Right cardiac atrium (tissue), 5 donors: ENCODE measurements around the gene M6PR. TPM values are rescaled to one million over a fixed set of nuclear protein-coding genes. Genes with fewer than 3 reads are reported as not detected.

ENCODE experiments used
- ATAC-seq, 2 donors: fragments of 200-7000 bp; cut with Tn5 transposase; one replicate each; pipeline versions ENCODE4 v1.8.0 to v1.9.1; 2020; ENCODE audit warnings: moderate library complexity in 2 of 2, mild to moderate bottlenecking in 1 of 2
- DNase-seq, 3 donors: peaks; one replicate each; pipeline ENCODE4 v3.0.0-alpha.2; 2020
- H3K27ac ChIP-seq: one replicate; pipeline ENCODE4 v1.5.1; 2013; ENCODE audit warnings: mild to moderate bottlenecking, low read length, control low read depth, moderate library complexity
- H3K27me3 ChIP-seq: one replicate; pipeline ENCODE4 v1.6.1; 2013; ENCODE audit not compliant: control insufficient read depth, insufficient read depth
- H3K4me1 ChIP-seq: one replicate; pipeline ENCODE4 v1.6.1; 2013; ENCODE audit warnings: low read length; ENCODE audit not compliant: control insufficient read depth, insufficient read depth
- H3K4me3 ChIP-seq: one replicate; pipeline ENCODE4 v1.5.1; 2013; ENCODE audit warnings: low read length, control low read depth
- H3K9me3 ChIP-seq: one replicate; pipeline ENCODE4 v1.6.1; 2013; ENCODE audit warnings: low read length; ENCODE audit not compliant: control insufficient read depth
- WGBS: extraction: QIAGEN DNeasy Blood & Tissue Kit; methylation state at CpG from one replicate; pipeline ENCODE4 v1.1.7; 2013; 5-methylcytosine and 5-hydroxymethylcytosine counted together
- intact Hi-C, 4 donors: fragments of 100-400 bp; cut with DNase I; formaldehyde crosslinking; loops; one replicate each; pipeline versions ENCODE4 v1.11.0 to v1.14.0; 2022 to 2023
- polyA plus RNA-seq: library from polyadenylated mRNA; stranded (reverse); fragments of 200-250 nt; gene quantifications from one replicate; pipeline ENCODE4 v1.2.3, GENCODE V29; 2013
- total RNA-seq, 4 donors: library from RNA; stranded (reverse); fragmentation: NEBNext Ultra II Directional; extraction: Animal tissue kit (Norgen Biotek cat#: 25700); gene quantifications; one replicate each; pipeline ENCODE4 v1.2.1, GENCODE V29; 2021
- donor health status: healthy with polysubstance abuse.
- donor health status: DM: no; HTN: yes; CAD: no.
- donor health status: DM: no; HTN: no; CAD: no.
- donor health status: DM: no; HTN: yes; CAD: no; lungs with severe emphysema.
- donor health status: DM: yes; HTN: yes; CAD: no.

The M6PR gene
- total and polyA plus RNA-seq, 5 donors, result 55.8 to 109 (median 105) TPM

- ATAC-seq (no peak), DNase-seq (no peak)
- H3K27me3 ChIP-seq, result no peaks in the 10 kb centered on the region
- no peak overlapping the region for H3K4me3 ChIP-seq
- intact Hi-C loops, result loop anchor here in 2 of 4 donors (5.0 kb wide), 1 partner anchor 212 kb away; no protein-coding TSS in a partner anchor
- no peaks in the 10 kb centered on the region for H3K4me1 ChIP-seq
- H3K27ac ChIP-seq, result no peak overlapping the region
- H3K9me3 ChIP-seq, result no peaks in the 10 kb centered on the region
These were observed 55.1 kb downstream of the M6PR start for GRCh38 chr12:8894378-8894777.

DNA sequence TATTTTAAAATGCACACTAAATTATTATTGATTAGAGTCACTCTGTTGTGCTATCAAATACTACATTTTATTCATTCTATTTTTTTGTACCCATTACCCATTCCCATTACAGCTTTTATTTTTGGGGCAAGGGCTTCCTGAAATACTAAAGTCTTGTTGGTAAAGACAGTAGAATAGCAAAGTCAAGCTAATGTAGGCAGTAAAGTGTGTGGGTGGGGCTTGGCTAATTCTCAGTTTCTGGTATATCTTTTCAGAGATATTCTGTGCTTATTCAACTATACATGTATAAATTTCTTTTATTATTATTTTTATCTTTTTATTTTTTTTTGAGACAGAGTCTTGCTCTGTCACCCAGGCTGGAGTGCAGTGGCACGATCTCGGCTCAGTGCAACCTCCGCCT, 57.5 kb downstream of the M6PR start:
- no peaks in the 10 kb centered on the region for H3K27me3 ChIP-seq
- intact Hi-C loops, result loop anchor here in 3 of 4 donors (2.0 to 5.0 kb wide), 2 partner anchors 210 to 211 kb away; no protein-coding TSS in a partner anchor
- 95% methylated on average over 3 of the region's 3 CpGs for WGBS
- ATAC-seq (no peak), DNase-seq (no peak)
- no peak overlapping the region for H3K27ac ChIP-seq
- H3K4me1 ChIP-seq, result no peaks in the 10 kb centered on the region
- H3K4me3 ChIP-seq, result no peak overlapping the region
- no peaks in the 10 kb centered on the region for H3K9me3 ChIP-seq

Other genes starting within 250 kb of the M6PR start
- gene A2ML1, start 127.0 kb downstream of the M6PR start, total RNA-seq, result 1 to 10 TPM in 1 of 4 donors, under 1 TPM in 3; 0.25 to 1.1 (median 0.81) TPM
- gene A2ML1, start 127.0 kb downstream of the M6PR start, polyA plus RNA-seq, result 0.38 TPM
- gene PHC1, start 35.1 kb downstream of the M6PR start, total RNA-seq, result 10 to 100 TPM; 25.3 to 34.9 (median 27.8) TPM
- gene PHC1, start 35.1 kb downstream of the M6PR start, polyA plus RNA-seq, result 13.3 TPM
- gene KLRG1, start 39.9 kb upstream of the M6PR start, total RNA-seq, result 1 to 10 TPM; 5.2 to 8.0 (median 6.5) TPM
- 5.7 TPM for gene KLRG1, start 39.9 kb upstream of the M6PR start, polyA plus RNA-seq
- gene A2M, start 166.3 kb upstream of the M6PR start, total RNA-seq, result 100 to 1,000 TPM; 422 to 604 (median 514) TPM
- 165 TPM for gene A2M, start 166.3 kb upstream of the M6PR start, polyA plus RNA-seq